ENCODE data around the gene C19orf44.
"Not testable (repeated sequence)": the region's sequence is repeated elsewhere in the genome, so short reads cannot be mapped to it uniquely, and the experiment has no call there.

Gene C19orf44

GRCh38 chr19:16495982-16496612 is at the start of gene C19orf44, which contains the start of gene CALR3:
TSS of gene C19orf44 (plus strand) at chr19:16496394. CDS start at chr19:16500793, 4,399 bp downstream.
TSS of gene CALR3 (minus strand) at chr19:16496167. CDS start at chr19:16496129, 38 bp downstream.
- H3K36me3 ChIP-seq (ENCODE audit: insufficient read depth, low read length) = peaks cover 3% of the 10 kb centered on the region
- no peaks in the 10 kb centered on the region for H3K27me3 ChIP-seq (ENCODE audit: control insufficient read depth in 1 of 2, insufficient read depth in 2 of 2, low read length in 2 of 2)
- peak within 1 kb of the TSS; percentile 57 for H3K27ac ChIP-seq (ENCODE audit: low read depth, low read length)
- H3K4me1 ChIP-seq (ENCODE audit: insufficient read depth, low read length) = peaks cover 6% of the 10 kb centered on the region
- H3K9me3 ChIP-seq (ENCODE audit: low read length) = no peaks in the 10 kb centered on the region
- peak within 1 kb of the TSS; percentile 53 for H3K9ac ChIP-seq (ENCODE audit: low read length)
- H3K4me3 ChIP-seq (ENCODE audit: low read depth in 1 of 2, low read length in 2 of 2) = peak within 1 kb of the TSS; percentile 70 to 85

GRCh38 chr19:16446724-16447368 is 49.3 kb upstream of the C19orf44 start:
- Histone ChIP-seq H3K4me3 (ENCODE audit: low read depth in 1 of 2, low read length in 2 of 2) (peak overlapping the region in 1 of 2 donors; percentile 8), H3K27me3 (ENCODE audit: control insufficient read depth in 1 of 2, insufficient read depth in 2 of 2, low read length in 2 of 2) (no peaks in the 10 kb centered on the region), H3K36me3 (ENCODE audit: insufficient read depth, low read length) (no peaks in the 10 kb centered on the region), H3K4me1 (ENCODE audit: insufficient read depth, low read length) (peaks cover 34% of the 10 kb centered on the region), H3K27ac (ENCODE audit: low read depth, low read length) (no peak overlapping the region), H3K9ac (ENCODE audit: low read length) (no peak overlapping the region), H3K9me3 (ENCODE audit: low read length) (no peaks in the 10 kb centered on the region)

- not testable (repeated sequence) for H3K36me3 ChIP-seq (ENCODE audit: insufficient read depth, low read length); H3K27ac ChIP-seq (ENCODE audit: low read depth, low read length); H3K9me3 ChIP-seq (ENCODE audit: low read length); H3K9ac ChIP-seq (ENCODE audit: low read length); H3K27me3 ChIP-seq (ENCODE audit: control insufficient read depth in 1 of 2, insufficient read depth in 2 of 2, low read length in 2 of 2); H3K4me3 ChIP-seq (ENCODE audit: low read depth in 1 of 2, low read length in 2 of 2)
- peaks cover 22% of the 10 kb centered on the region for H3K4me1 ChIP-seq (ENCODE audit: insufficient read depth, low read length)
Measured at GRCh38 chr19:16448872-16449271, 47.3 kb upstream of the C19orf44 start.

- Histone ChIP-seq H3K27me3 (ENCODE audit: control insufficient read depth in 1 of 2, insufficient read depth in 2 of 2, low read length in 2 of 2) (no peaks in the 10 kb centered on the region), H3K4me3 (ENCODE audit: low read depth in 1 of 2, low read length in 2 of 2) (no peak overlapping the region), H3K27ac (ENCODE audit: low read depth, low read length) (no peak overlapping the region), H3K9ac (ENCODE audit: low read length) (no peak overlapping the region), H3K36me3 (ENCODE audit: insufficient read depth, low read length) (no peaks in the 10 kb centered on the region), H3K4me1 (ENCODE audit: insufficient read depth, low read length) (peaks cover 25% of the 10 kb centered on the region), H3K9me3 (ENCODE audit: low read length) (no peaks in the 10 kb centered on the region)
Measured at GRCh38 chr19:16449330-16449961, 46.7 kb upstream of the C19orf44 start.

GRCh38 chr19:16452325-16452724 is 43.9 kb upstream of the C19orf44 start:
- Histone ChIP-seq H3K36me3 (ENCODE audit: insufficient read depth, low read length) (no peaks in the 10 kb centered on the region), H3K4me1 (ENCODE audit: insufficient read depth, low read length) (peaks cover 18% of the 10 kb centered on the region), H3K4me3 (ENCODE audit: low read depth in 1 of 2, low read length in 2 of 2) (no peak overlapping the region), H3K9ac (ENCODE audit: low read length) (no peak overlapping the region), H3K27ac (ENCODE audit: low read depth, low read length) (no peak overlapping the region), H3K27me3 (ENCODE audit: control insufficient read depth in 1 of 2, insufficient read depth in 2 of 2, low read length in 2 of 2) (no peaks in the 10 kb centered on the region), H3K9me3 (ENCODE audit: low read length) (no peaks in the 10 kb centered on the region)

- Histone ChIP-seq H3K27ac (ENCODE audit: low read depth, low read length) (no peak overlapping the region), H3K4me3 (ENCODE audit: low read depth in 1 of 2, low read length in 2 of 2) (no peak overlapping the region), H3K9me3 (ENCODE audit: low read length) (no peaks in the 10 kb centered on the region), H3K9ac (ENCODE audit: low read length) (no peak overlapping the region), H3K36me3 (ENCODE audit: insufficient read depth, low read length) (no peaks in the 10 kb centered on the region), H3K27me3 (ENCODE audit: control insufficient read depth in 1 of 2, insufficient read depth in 2 of 2, low read length in 2 of 2) (no peaks in the 10 kb centered on the region), H3K4me1 (ENCODE audit: insufficient read depth, low read length) (peaks cover 33% of the 10 kb centered on the region)
Measured at GRCh38 chr19:16454351-16454918, 41.8 kb upstream of the C19orf44 start.

- Histone ChIP-seq H3K9me3 (ENCODE audit: low read length) (no peaks in the 10 kb centered on the region), H3K4me1 (ENCODE audit: insufficient read depth, low read length) (peaks cover 33% of the 10 kb centered on the region), H3K27me3 (ENCODE audit: control insufficient read depth in 1 of 2, insufficient read depth in 2 of 2, low read length in 2 of 2) (no peaks in the 10 kb centered on the region), H3K36me3 (ENCODE audit: insufficient read depth, low read length) (no peaks in the 10 kb centered on the region), H3K9ac (ENCODE audit: low read length) (no peak overlapping the region), H3K27ac (ENCODE audit: low read depth, low read length) (no peak overlapping the region), H3K4me3 (ENCODE audit: low read depth in 1 of 2, low read length in 2 of 2) (no peak overlapping the region)
Measured at GRCh38 chr19:16455489-16455888, 40.7 kb upstream of the C19orf44 start.

GRCh38 chr19:16456652-16457194 is 39.5 kb upstream of the C19orf44 start:
- Histone ChIP-seq H3K4me3 (ENCODE audit: low read depth in 1 of 2, low read length in 2 of 2) (no peak overlapping the region), H3K4me1 (ENCODE audit: insufficient read depth, low read length) (peaks cover 33% of the 10 kb centered on the region), H3K36me3 (ENCODE audit: insufficient read depth, low read length) (no peaks in the 10 kb centered on the region), H3K27ac (ENCODE audit: low read depth, low read length) (peak overlapping the region; percentile 48), H3K9me3 (ENCODE audit: low read length) (no peaks in the 10 kb centered on the region), H3K9ac (ENCODE audit: low read length) (no peak overlapping the region), H3K27me3 (ENCODE audit: control insufficient read depth in 1 of 2, insufficient read depth in 2 of 2, low read length in 2 of 2) (no peaks in the 10 kb centered on the region)

- Histone ChIP-seq H3K9me3 (ENCODE audit: low read length) (no peaks in the 10 kb centered on the region), H3K27ac (ENCODE audit: low read depth, low read length) (peak overlapping the region; percentile 48), H3K36me3 (ENCODE audit: insufficient read depth, low read length) (no peaks in the 10 kb centered on the region), H3K4me3 (ENCODE audit: low read depth in 1 of 2, low read length in 2 of 2) (peak overlapping the region in 1 of 2 donors; percentile 33), H3K9ac (ENCODE audit: low read length) (no peak overlapping the region), H3K27me3 (ENCODE audit: control insufficient read depth in 1 of 2, insufficient read depth in 2 of 2, low read length in 2 of 2) (no peaks in the 10 kb centered on the region), H3K4me1 (ENCODE audit: insufficient read depth, low read length) (peaks cover 33% of the 10 kb centered on the region)
Measured at GRCh38 chr19:16457195-16457953, 38.8 kb upstream of the C19orf44 start.

- Histone ChIP-seq H3K9me3 (ENCODE audit: low read length) (no peaks in the 10 kb centered on the region), H3K4me3 (ENCODE audit: low read depth in 1 of 2, low read length in 2 of 2) (peak overlapping the region in 1 of 2 donors; percentile 33), H3K27me3 (ENCODE audit: control insufficient read depth in 1 of 2, insufficient read depth in 2 of 2, low read length in 2 of 2) (no peaks in the 10 kb centered on the region), H3K36me3 (ENCODE audit: insufficient read depth, low read length) (no peaks in the 10 kb centered on the region), H3K4me1 (ENCODE audit: insufficient read depth, low read length) (peaks cover 33% of the 10 kb centered on the region), H3K27ac (ENCODE audit: low read depth, low read length) (peak overlapping the region; percentile 48), H3K9ac (ENCODE audit: low read length) (no peak overlapping the region)
Measured at GRCh38 chr19:16457954-16458331, 38.3 kb upstream of the C19orf44 start.

Measured in muscle layer of colon (tissue), 2 donors.